Ovary (tissue), 9 donors: ENCODE data around the gene EFCAB6. TPM values are rescaled to one million over a fixed set of nuclear protein-coding genes. Genes with fewer than 3 reads are reported as not detected.

Experiments
- DNase-seq, 5 donors: peaks; one replicate each; pipeline ENCODE4 v3.0.0-alpha.2; 2019 to 2020
- H3K27ac ChIP-seq, 2 donors: fragments of 200-600 bp; one replicate each; pipeline versions ENCODE4 v1.5.1 to v1.8.0; 2019 to 2022
- H3K27me3 ChIP-seq: fragments of 200-600 bp; one replicate; pipeline ENCODE4 v1.8.0; 2022
- H3K36me3 ChIP-seq: fragments of 200-600 bp; sonication (generic); one replicate; pipeline ENCODE4 v1.5.1; 2019
- H3K4me1 ChIP-seq: one replicate; pipeline ENCODE4 v1.8.1; 2013; ENCODE audit warnings: mild to moderate bottlenecking, moderate library complexity; ENCODE audit not compliant: insufficient read depth
- H3K4me3 ChIP-seq: fragments of 200-600 bp; sonication (generic); one replicate; pipeline ENCODE4 v1.5.1; 2017
- H3K9me3 ChIP-seq, 2 donors: fragments of 200-600 bp in 1 of 2; sonication (generic) in 1 of 2; one replicate each; pipeline versions ENCODE4 v1.5.1 to v1.8.1; 2013 to 2019; ENCODE audit warnings: mild to moderate bottlenecking in 1 of 2, moderate library complexity in 1 of 2
- CTCF ChIP-seq, 3 donors: fragments of 450-650 bp in 2 of 3; fragments of 200-600 bp in 1 of 3; IDR thresholded peaks; one replicate each; pipeline versions ENCODE4 v1.5.1 to v1.8.0; 2016 to 2022; ENCODE audit warnings: antibody characterized with exemption in 3 of 3, mild to moderate bottlenecking in 1 of 3
- EP300 ChIP-seq: sonication (generic); formaldehyde crosslinking; IDR thresholded peaks from one replicate; pipeline ENCODE4 v1.6.1; 2017; ENCODE audit warnings: antibody characterized with exemption
- POLR2A ChIP-seq: fragments of 450-650 bp; IDR thresholded peaks from one replicate; pipeline ENCODE4 v1.6.1; 2017; ENCODE audit warnings: antibody characterized with exemption, mild to moderate bottlenecking, moderate library complexity
- WGBS, 3 donors: extraction: QIAGEN DNeasy Blood & Tissue Kit in 1 of 3; methylation state at CpG; one replicate each; pipeline versions ENCODE4 v1.1.5 to v1.1.7; 2013 to 2017; 5-methylcytosine and 5-hydroxymethylcytosine counted together
- intact Hi-C, 4 donors: fragments of 100-400 bp; cut with DNase I; formaldehyde crosslinking; loops; one replicate each; pipeline versions ENCODE4 v1.11.0 to v1.15.1; 2022 to 2023
- polyA plus RNA-seq, 2 donors: library from polyadenylated mRNA; stranded (reverse); fragments of 200-250 nt in 1 of 2; fragments of 350-450 nt in 1 of 2; fragmentation: Illumina TruSeq in 1 of 2; extraction: RNeasy Lipid Tissue Mini Kit (QIAGEN cat#74804) in 1 of 2; gene quantifications; one replicate each; pipeline ENCODE4 v1.2.3, GENCODE V29; 2013 to 2014
- total RNA-seq, 7 donors: library from RNA; depleted of rRNA in 2 of 7; stranded (reverse); fragments of >200 nt in 2 of 7; fragmentation: NEBNext Ultra II Directional in 3 of 7; extraction: Animal tissue kit (Norgen Biotek cat#: 25700) in 3 of 7; gene quantifications; one replicate each; pipeline versions ENCODE4 v1.1.0 to v1.2.4, GENCODE V29; 2016 to 2023
- donor health status: DM: no; HTN: no; CAD: no; lungs with moderate emphysema.
- donor health status: DM: no; HTN: no; CAD: no.
- donor health status: Bipolar disorder and iron deficiency.
- donor health status: DM: yes; HTN: yes; CAD: no.
- donor health status: DM: no; HTN: no; CAD: no.
- donor health status: DM: yes; HTN: yes; CAD: no.

EFCAB6 gene
- total and polyA plus RNA-seq, 9 donors, result 1.00 to 17.5 (median 6.7) TPM

DNA sequence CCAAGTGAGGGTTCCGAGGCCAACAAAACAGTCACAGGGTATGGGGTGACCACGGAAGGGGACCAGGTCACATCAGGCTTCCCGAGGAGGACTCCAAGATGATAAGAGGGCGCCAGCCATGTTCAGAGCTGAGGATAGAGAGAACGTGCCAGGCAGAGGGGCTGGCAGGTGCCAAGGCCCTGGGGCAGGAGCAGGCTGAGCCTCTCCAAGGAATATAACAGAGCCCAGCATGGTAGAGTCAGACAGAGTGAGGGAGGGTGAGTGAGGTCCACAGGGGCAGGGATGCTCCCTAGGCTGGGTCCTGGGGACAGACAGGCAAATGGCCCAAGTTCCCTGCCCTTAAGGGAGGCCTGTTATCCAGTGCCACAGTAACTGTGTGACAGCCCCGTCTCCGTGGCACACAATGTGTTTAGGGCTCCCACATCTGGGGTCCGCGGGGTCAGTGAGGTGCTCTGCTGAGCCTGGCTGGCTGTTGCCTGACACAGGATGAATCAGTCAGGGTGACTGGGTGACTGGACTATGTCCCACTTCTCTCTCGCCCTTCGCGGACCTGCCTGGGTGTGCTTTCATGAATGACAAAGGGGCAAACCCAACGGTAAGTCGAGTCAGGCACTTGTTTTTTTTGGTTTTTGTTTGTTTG, 295.0 kb downstream of the EFCAB6 start:
- H3K9me3 ChIP-seq, result no peaks in the 10 kb centered on the region
- intact Hi-C loops, result no loop called here
- no peaks in the 10 kb centered on the region for H3K36me3 ChIP-seq
- WGBS, 3 donors, result 80 to 82% (median 81%) methylated on average over 14 of the region's 14 CpGs
- TF ChIP-seq POLR2A, result no peak
- no peak for TF ChIP-seq EP300
- TF ChIP-seq CTCF (IDR thresholded peaks at IDR 0.05), result no peak
- H3K27ac ChIP-seq, result no peak overlapping the region
- no peak overlapping the region for H3K4me3 ChIP-seq
- no peaks in the 10 kb centered on the region for H3K4me1 ChIP-seq
- H3K27me3 ChIP-seq, result no peaks in the 10 kb centered on the region
- DNase-seq, result no peak

GRCh38 chr22:43516386-43516785, 295.7 kb downstream of the EFCAB6 start:
- Histone ChIP-seq H3K36me3 (no peaks in the 10 kb centered on the region), H3K4me3 (no peak overlapping the region), H3K27ac (no peak overlapping the region), H3K4me1 (no peaks in the 10 kb centered on the region), H3K9me3 (no peaks in the 10 kb centered on the region), H3K27me3 (no peaks in the 10 kb centered on the region)
- WGBS, 3 donors, result 67 to 82% (median 70%) methylated on average over 14 of the region's 14 CpGs
- TF ChIP-seq CTCF (IDR thresholded peaks at IDR 0.05), result no peak
- intact Hi-C loops, result no loop called here
- DNase-seq, result no peak

- Histone ChIP-seq H3K36me3 (no peaks in the 10 kb centered on the region), H3K4me3 (no peak overlapping the region), H3K27ac (no peak overlapping the region), H3K4me1 (no peaks in the 10 kb centered on the region), H3K9me3 (no peaks in the 10 kb centered on the region), H3K27me3 (no peaks in the 10 kb centered on the region)
- WGBS, 3 donors, result 65 to 76% (median 72%) methylated on average over 13 of the region's 13 CpGs
- intact Hi-C loops, result no loop called here
- no peak for DNase-seq
- TF ChIP-seq CTCF (IDR thresholded peaks at IDR 0.05) (no peak), POLR2A (no peak), EP300 (no peak)
Observed at GRCh38 chr22:43515902-43516301, 296.2 kb downstream of the EFCAB6 start.

- Histone ChIP-seq H3K27ac (no peak overlapping the region), H3K27me3 (no peaks in the 10 kb centered on the region), H3K36me3 (no peaks in the 10 kb centered on the region), H3K4me1 (no peaks in the 10 kb centered on the region), H3K9me3 (no peaks in the 10 kb centered on the region), H3K4me3 (no peak overlapping the region)
- 88 to 91% (median 91%) methylated on average over 7 to 8 of the region's 8 CpGs for WGBS, 3 donors
- intact Hi-C loops, result no loop called here
- DNase-seq, result no peak
- no peak for TF ChIP-seq CTCF (IDR thresholded peaks at IDR 0.05)
- no peak for TF ChIP-seq EP300
- TF ChIP-seq POLR2A, result no peak
Observed at GRCh38 chr22:43515411-43515810, 296.7 kb downstream of the EFCAB6 start.
